Astrocyte (in vitro differentiated cells and primary cell): Measurements from ENCODE around the gene ACSBG1. TPM values are rescaled to one million over a fixed set of nuclear protein-coding genes. Genes with fewer than 3 reads are reported as not detected.

Experiments
- DNase-seq: peaks from one replicate; pipeline ENCODE4 v3.0.0-alpha.2; 2010; ENCODE audit warnings: low read depth
- FAIRE-seq: peaks from 2 replicates; lab custom pipeline; 2011; peaks lifted over from hg19 to GRCh38; lab: Jason Lieb, UNC
- H2AFZ ChIP-seq: 2 replicates; pipeline ENCODE4 v1.6.0; 2012; ENCODE audit warnings: low read depth, low read length, inconsistent platforms
- H3K27ac ChIP-seq: 2 replicates; pipeline ENCODE4 v1.5.1; 2011; ENCODE audit warnings: low read depth, low read length, inconsistent platforms
- H3K27me3 ChIP-seq: 2 replicates; pipeline ENCODE4 v1.6.0; 2011; ENCODE audit warnings: low read length, inconsistent platforms; ENCODE audit not compliant: insufficient read depth
- H3K36me3 ChIP-seq: 2 replicates; pipeline ENCODE4 v1.5.1; 2011; ENCODE audit warnings: low read length, inconsistent platforms; ENCODE audit not compliant: insufficient read depth
- H3K4me1 ChIP-seq: 2 replicates; pipeline ENCODE4 v1.5.1; 2011; ENCODE audit warnings: low read length, inconsistent platforms; ENCODE audit not compliant: insufficient read depth
- H3K4me2 ChIP-seq: 2 replicates; pipeline ENCODE4 v1.6.0; 2012; ENCODE audit warnings: low read length, inconsistent platforms
- H3K4me3 ChIP-seq: 2 replicates; pipeline ENCODE4 v1.5.1; 2011; ENCODE audit warnings: low read depth, mild to moderate bottlenecking, low read length, inconsistent platforms; ENCODE audit not compliant: insufficient read depth
- H3K79me2 ChIP-seq: 2 replicates; pipeline ENCODE4 v1.6.0; 2012; ENCODE audit warnings: mild to moderate bottlenecking, low read length, inconsistent platforms; ENCODE audit not compliant: insufficient read depth
- H3K9ac ChIP-seq: 2 replicates; pipeline ENCODE4 v1.6.0; 2012; ENCODE audit warnings: mild to moderate bottlenecking, low read length, inconsistent platforms
- H3K9me3 ChIP-seq: 2 replicates; pipeline ENCODE4 v1.5.1; 2012; ENCODE audit warnings: low read depth, mild to moderate bottlenecking, low read length, inconsistent platforms; ENCODE audit not compliant: insufficient read depth
- H4K20me1 ChIP-seq: 2 replicates; pipeline ENCODE4 v1.6.0; 2012; ENCODE audit warnings: low read length, inconsistent platforms; ENCODE audit not compliant: insufficient read depth
- H3K27ac Mint-ChIP-seq: one replicate; pipeline ENCODE4 v1.8.0; 2021; ENCODE audit warnings: mild to moderate bottlenecking, mixed read lengths; ENCODE audit not compliant: unreplicated experiment
- H3K27me3 Mint-ChIP-seq: one replicate; pipeline ENCODE4 v1.8.0; 2021; ENCODE audit warnings: low read depth, mixed read lengths; ENCODE audit not compliant: unreplicated experiment
- H3K36me3 Mint-ChIP-seq: one replicate; pipeline ENCODE4 v1.8.0; 2021; ENCODE audit warnings: low read depth, mixed read lengths; ENCODE audit not compliant: unreplicated experiment
- H3K4me1 Mint-ChIP-seq: one replicate; pipeline ENCODE4 v1.8.0; 2021; ENCODE audit warnings: low read depth, mixed read lengths; ENCODE audit not compliant: unreplicated experiment
- H3K4me3 Mint-ChIP-seq: one replicate; pipeline ENCODE4 v1.8.0; 2021; ENCODE audit warnings: mild to moderate bottlenecking, moderate library complexity, mixed read lengths; ENCODE audit not compliant: unreplicated experiment
- H3K9me3 Mint-ChIP-seq: one replicate; pipeline ENCODE4 v1.8.0; 2021; ENCODE audit warnings: mild to moderate bottlenecking, mixed read lengths; ENCODE audit not compliant: unreplicated experiment
- EZH2 ChIP-seq: IDR thresholded peaks from 2 replicates; pipeline ENCODE4 v1.6.1; 2012; ENCODE audit warnings: mild to moderate bottlenecking, low read length, inconsistent platforms; ENCODE audit not compliant: insufficient read depth
- total RNA-seq: library from RNA; stranded (reverse); gene quantifications from 2 replicates; pipeline ENCODE4 v1.2.1, GENCODE V29; 2021
- TF ChIP-seq, protein P1 (sequence below): IDR thresholded peaks from 2 replicates; pipeline ENCODE4 v1.5.1; 2011; ENCODE audit warnings: low read depth, mild to moderate bottlenecking, inconsistent platforms, low read length, moderate library complexity; ENCODE audit not compliant: insufficient read depth

ACSBG1 gene
- total RNA-seq, 1 donor from 2014 or later, result not detected

- Mint-ChIP-seq H3K4me1 (peaks cover 4% of the 10 kb centered on the region), H3K27ac (no peak overlapping the region), H3K27me3 (peaks cover 27% of the 10 kb centered on the region), H3K36me3 (no peaks in the 10 kb centered on the region), H3K9me3 (peaks cover 2% of the 10 kb centered on the region), H3K4me3 (no peak overlapping the region)
- Histone ChIP-seq H3K36me3 (no peaks in the 10 kb centered on the region), H3K9ac (no peak overlapping the region), H3K4me2 (no peak overlapping the region), H3K79me2 (no peaks in the 10 kb centered on the region), H2AFZ (no peak overlapping the region), H3K27ac (no peak overlapping the region), H3K4me3 (no peak overlapping the region), H3K4me1 (no peaks in the 10 kb centered on the region), H3K27me3 (peaks cover 14% of the 10 kb centered on the region), H4K20me1 (no peaks in the 10 kb centered on the region), H3K9me3 (no peaks in the 10 kb centered on the region)
- TF ChIP-seq EZH2, result no peak
- TF ChIP-seq, protein P1, sequence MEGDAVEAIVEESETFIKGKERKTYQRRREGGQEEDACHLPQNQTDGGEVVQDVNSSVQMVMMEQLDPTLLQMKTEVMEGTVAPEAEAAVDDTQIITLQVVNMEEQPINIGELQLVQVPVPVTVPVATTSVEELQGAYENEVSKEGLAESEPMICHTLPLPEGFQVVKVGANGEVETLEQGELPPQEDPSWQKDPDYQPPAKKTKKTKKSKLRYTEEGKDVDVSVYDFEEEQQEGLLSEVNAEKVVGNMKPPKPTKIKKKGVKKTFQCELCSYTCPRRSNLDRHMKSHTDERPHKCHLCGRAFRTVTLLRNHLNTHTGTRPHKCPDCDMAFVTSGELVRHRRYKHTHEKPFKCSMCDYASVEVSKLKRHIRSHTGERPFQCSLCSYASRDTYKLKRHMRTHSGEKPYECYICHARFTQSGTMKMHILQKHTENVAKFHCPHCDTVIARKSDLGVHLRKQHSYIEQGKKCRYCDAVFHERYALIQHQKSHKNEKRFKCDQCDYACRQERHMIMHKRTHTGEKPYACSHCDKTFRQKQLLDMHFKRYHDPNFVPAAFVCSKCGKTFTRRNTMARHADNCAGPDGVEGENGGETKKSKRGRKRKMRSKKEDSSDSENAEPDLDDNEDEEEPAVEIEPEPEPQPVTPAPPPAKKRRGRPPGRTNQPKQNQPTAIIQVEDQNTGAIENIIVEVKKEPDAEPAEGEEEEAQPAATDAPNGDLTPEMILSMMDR, result no peak
- FAIRE-seq (no peak), DNase-seq (no peak)
These were observed 5.4 kb upstream of the ACSBG1 start for GRCh38 chr15:78239811-78240210.

DNA sequence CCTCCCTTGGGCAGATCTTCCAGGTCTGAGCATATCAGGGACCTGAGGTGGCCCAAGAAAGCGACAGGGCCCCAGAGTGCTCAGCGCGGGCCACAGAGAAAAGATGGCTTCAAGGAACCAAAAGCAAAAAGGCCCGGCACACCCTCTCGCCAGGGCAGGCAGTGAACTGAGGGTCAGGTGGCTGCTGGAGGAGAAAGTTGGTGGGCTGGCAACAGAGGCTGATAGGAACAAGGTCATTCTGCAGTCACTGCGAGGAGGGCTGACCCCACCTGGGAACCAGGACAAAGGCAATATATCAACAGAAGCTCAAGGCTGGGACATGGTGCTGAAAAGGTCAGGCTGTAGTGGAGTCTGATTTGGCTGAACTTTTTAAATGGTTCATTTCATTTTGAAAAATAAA is 2.8 kb upstream of the ACSBG1 start:
- Mint-ChIP-seq H3K27ac (no peak overlapping the region), H3K4me1 (peaks cover 7% of the 10 kb centered on the region), H3K27me3 (peaks cover 36% of the 10 kb centered on the region), H3K36me3 (no peaks in the 10 kb centered on the region), H3K4me3 (no peak overlapping the region), H3K9me3 (peaks cover 2% of the 10 kb centered on the region)
- no peaks in the 10 kb centered on the region for H3K79me2 ChIP-seq
- H3K36me3 ChIP-seq, result no peaks in the 10 kb centered on the region
- no peak overlapping the region for H3K27ac ChIP-seq
- H3K4me2 ChIP-seq, result no peak overlapping the region
- peaks cover 17% of the 10 kb centered on the region for H3K27me3 ChIP-seq
- no peaks in the 10 kb centered on the region for H3K4me1 ChIP-seq
- no peak overlapping the region for H2AFZ ChIP-seq
- H3K4me3 ChIP-seq, result no peak overlapping the region
- FAIRE-seq, result no peak
- H3K9ac ChIP-seq, result no peak overlapping the region
- no peaks in the 10 kb centered on the region for H3K9me3 ChIP-seq
- no peak for DNase-seq
- H4K20me1 ChIP-seq, result no peaks in the 10 kb centered on the region
- TF ChIP-seq, protein P1, result no peak
- no peak for TF ChIP-seq EZH2

DNA sequence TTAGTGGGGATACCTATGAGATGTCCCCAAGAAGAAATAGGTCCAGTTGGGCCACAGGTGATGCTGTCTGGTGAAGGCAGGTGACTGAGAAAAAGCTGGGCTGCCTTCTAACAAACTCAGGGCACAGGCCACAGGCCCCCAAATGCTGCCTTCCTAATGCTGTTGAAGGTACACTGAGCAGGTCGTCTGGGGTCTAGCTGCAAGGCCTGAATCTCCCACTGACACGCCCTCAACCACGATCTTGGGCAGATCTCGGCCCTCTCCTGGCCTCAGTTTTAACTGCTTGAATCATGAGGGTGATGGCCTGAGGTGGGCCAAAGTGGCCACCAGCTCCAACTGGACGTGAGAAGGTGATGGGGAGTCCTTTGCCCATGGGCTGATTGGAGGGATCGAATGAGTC is 2.1 kb upstream of the ACSBG1 start:
- peaks cover 42% of the 10 kb centered on the region for H3K27me3 Mint-ChIP-seq
- H3K27me3 ChIP-seq, result peaks cover 16% of the 10 kb centered on the region
- no peak for FAIRE-seq

More for the DNA sequence above, 2.1 kb upstream of the ACSBG1 start:
- H3K4me1 ChIP-seq, result no peaks in the 10 kb centered on the region
- H3K36me3 ChIP-seq, result no peaks in the 10 kb centered on the region
- peaks cover 2% of the 10 kb centered on the region for H3K9me3 Mint-ChIP-seq
- H3K4me1 Mint-ChIP-seq, result peaks cover 7% of the 10 kb centered on the region
- H3K9ac ChIP-seq, result no peak overlapping the region
- TF ChIP-seq, protein P1, result no peak
- TF ChIP-seq EZH2, result no peak
- no peak overlapping the region for H3K27ac ChIP-seq
- no peaks in the 10 kb centered on the region for H3K36me3 Mint-ChIP-seq
- no peak overlapping the region for H3K4me3 Mint-ChIP-seq
- H3K27ac Mint-ChIP-seq, result no peak overlapping the region
- no peaks in the 10 kb centered on the region for H3K9me3 ChIP-seq
- H4K20me1 ChIP-seq, result no peaks in the 10 kb centered on the region
- H3K4me2 ChIP-seq, result no peak overlapping the region
- H3K4me3 ChIP-seq, result no peak overlapping the region
- no peak overlapping the region for H2AFZ ChIP-seq
- DNase-seq, result no peak
- H3K79me2 ChIP-seq, result no peaks in the 10 kb centered on the region
